Naive B cell (primary cell): ENCODE results near the gene MALL. TPM values are rescaled to one million over a fixed set of nuclear protein-coding genes. Genes with fewer than 3 reads are reported as not detected.
"Not testable (repeated sequence)": the region's sequence is repeated elsewhere in the genome, so short reads cannot be mapped to it uniquely, and the experiment has no call there.

Source experiments
- ATAC-seq, 2 donors: fragments of 150-1000 bp; cut with Tn5 transposase; 2 replicates each; pipeline ENCODE4 v1.10.0; 2021; ENCODE audit warnings: low read depth in 2 of 2, mild to moderate bottlenecking in 2 of 2, moderate library complexity in 2 of 2
- DNase-seq: peaks from one replicate; pipeline ENCODE4 v3.0.0; 2022
- H3K27ac Mint-ChIP-seq, 6 donors: one replicate each; pipeline ENCODE4 v1.8.0; 2020 to 2022; ENCODE audit warnings: mild to moderate bottlenecking in 6 of 6, mixed read lengths in 6 of 6, moderate library complexity in 5 of 6, inconsistent platforms in 2 of 6
- H3K27me3 Mint-ChIP-seq, 3 donors: one replicate each; pipeline ENCODE4 v1.8.0; 2021 to 2022; ENCODE audit warnings: mixed read lengths in 3 of 3, mild to moderate bottlenecking in 1 of 3
- H3K36me3 Mint-ChIP-seq, 2 donors: one replicate each; pipeline ENCODE4 v1.8.0; 2020 to 2022; ENCODE audit warnings: mixed read lengths in 2 of 2, inconsistent platforms in 1 of 2, mild to moderate bottlenecking in 1 of 2
- H3K4me1 Mint-ChIP-seq, 3 donors: one replicate each; pipeline ENCODE4 v1.8.0; 2020 to 2022; ENCODE audit warnings: mixed read lengths in 3 of 3, inconsistent platforms in 1 of 3, mild to moderate bottlenecking in 1 of 3, moderate library complexity in 1 of 3
- H3K4me3 Mint-ChIP-seq, 8 donors: one replicate each; pipeline ENCODE4 v1.8.0; 2020 to 2022; ENCODE audit warnings: mild to moderate bottlenecking in 8 of 8, mixed read lengths in 8 of 8, moderate library complexity in 8 of 8, inconsistent platforms in 2 of 8
- H3K9me3 Mint-ChIP-seq, 7 donors: one replicate each; pipeline ENCODE4 v1.8.0; 2020 to 2022; ENCODE audit warnings: mixed read lengths in 7 of 7, mild to moderate bottlenecking in 5 of 7, inconsistent platforms in 2 of 7, moderate library complexity in 1 of 7
- polyA plus RNA-seq, 6 donors: library from polyadenylated mRNA; unstranded; fragments of 300-500 nt; fragmentation: Illumina TruSeq; gene quantifications; one replicate each; pipeline ENCODE4 v1.2.3, GENCODE V29; 2021; ENCODE audit warnings: low read depth in 6 of 6

The MALL gene
- polyA plus RNA-seq, 6 donors from 2014 or later, result not detected

DNA sequence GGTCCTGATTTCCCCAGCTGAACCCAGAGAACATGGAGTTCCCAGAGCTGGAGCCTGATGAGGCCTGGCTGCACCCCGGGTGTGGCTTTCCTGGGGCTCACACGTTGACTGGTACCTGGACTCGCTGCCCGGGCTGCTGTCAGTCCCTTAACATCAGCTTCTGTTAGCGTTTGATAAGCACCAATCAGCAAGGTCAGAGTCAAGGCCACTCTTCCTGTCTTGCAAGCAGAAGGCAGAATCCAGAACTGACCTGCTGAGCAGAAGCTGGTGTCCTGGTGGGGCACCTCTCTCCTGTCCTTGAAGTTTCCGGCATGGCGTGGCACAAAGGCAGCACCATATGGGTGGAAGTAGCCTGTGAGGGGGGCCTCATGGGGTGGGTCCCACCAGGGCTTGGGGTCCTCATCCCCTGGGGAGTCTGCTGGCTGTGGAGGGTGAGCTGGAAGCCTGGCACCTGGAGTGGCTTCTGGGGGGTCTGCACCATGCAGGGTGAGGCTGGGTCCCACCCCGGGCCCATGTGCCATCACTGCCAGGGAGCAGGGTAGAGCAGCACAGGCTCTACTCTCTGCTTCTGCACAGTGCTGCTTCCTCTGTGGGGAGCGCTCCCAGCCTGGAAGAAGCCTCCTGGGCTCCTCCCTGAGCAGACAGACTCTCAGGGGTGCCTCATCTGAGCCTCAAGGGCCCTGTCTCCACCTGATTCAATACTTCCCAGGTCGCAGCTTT, 73.5 kb downstream of the MALL start:
- H3K27me3 Mint-ChIP-seq, DNase-seq, H3K9me3 Mint-ChIP-seq, H3K4me3 Mint-ChIP-seq, H3K27ac Mint-ChIP-seq, H3K4me1 Mint-ChIP-seq, H3K36me3 Mint-ChIP-seq, ATAC-seq: not testable (repeated sequence)

DNA sequence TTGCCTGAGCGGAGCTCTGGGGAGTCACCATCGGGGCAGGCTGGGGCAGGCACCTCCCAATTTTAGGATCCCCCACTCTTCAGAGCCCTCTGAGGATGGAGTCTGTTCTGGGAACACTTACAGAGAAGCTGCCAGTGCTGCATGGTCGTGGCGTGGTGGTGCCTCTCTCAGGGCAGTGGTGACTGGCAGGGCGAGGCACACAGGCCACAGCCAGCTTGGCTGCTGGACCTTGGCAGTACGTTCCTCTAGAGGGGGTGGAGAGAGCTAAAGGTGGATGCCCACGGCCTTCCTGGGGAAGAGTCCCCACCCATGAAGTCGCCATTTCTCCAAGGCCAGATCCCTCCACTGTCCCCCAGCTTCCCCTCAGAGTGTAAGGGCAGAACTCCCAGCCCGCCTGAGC, 78.3 kb downstream of the MALL start:
- H3K9me3 Mint-ChIP-seq, H3K27me3 Mint-ChIP-seq, H3K4me1 Mint-ChIP-seq, H3K27ac Mint-ChIP-seq, DNase-seq, H3K36me3 Mint-ChIP-seq, H3K4me3 Mint-ChIP-seq, ATAC-seq: not testable (repeated sequence)

DNA sequence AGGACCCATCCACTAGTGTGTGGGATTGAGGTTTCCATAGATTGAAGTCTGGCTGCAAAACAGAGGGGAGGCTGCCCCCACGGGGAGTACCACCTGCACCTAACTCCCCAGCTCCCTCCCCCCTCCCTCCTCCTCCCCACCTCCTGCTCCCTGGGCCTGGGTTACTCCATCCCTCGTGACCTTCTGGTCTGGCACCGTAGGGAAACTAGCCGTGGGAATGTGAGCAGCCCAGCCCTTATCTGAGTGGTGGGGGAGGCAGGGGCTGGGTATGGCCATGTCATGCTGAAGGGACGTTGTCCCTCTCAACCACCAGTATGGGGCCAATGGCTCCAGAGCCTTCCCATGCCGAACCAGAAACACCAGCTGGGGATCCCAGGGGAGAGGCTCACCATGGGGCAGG, 80.2 kb downstream of the MALL start:
- ATAC-seq, result not testable (repeated sequence)

DNA sequence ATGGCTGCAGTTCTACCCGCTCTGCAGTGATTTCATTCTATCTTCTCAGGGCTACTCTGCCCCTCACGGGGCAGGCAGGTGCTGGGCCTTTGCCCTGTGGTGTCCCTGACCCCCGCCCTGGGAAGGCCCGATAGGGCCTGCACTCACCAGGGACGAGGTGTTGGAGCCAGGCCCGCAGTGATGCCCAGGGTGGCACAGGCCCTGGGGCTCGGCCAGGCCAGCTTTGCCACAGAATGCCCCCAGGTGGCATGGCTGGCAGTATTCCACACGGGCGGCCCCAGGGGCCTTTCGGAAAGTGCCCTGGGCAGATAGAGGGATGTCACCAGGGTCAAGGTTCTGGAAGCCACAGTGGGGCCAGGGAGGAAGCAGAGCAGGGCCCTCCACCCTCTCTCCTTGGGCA, 80.7 kb downstream of the MALL start:
- not testable (repeated sequence) for H3K4me1 Mint-ChIP-seq, H3K27ac Mint-ChIP-seq, H3K27me3 Mint-ChIP-seq, ATAC-seq, DNase-seq, H3K4me3 Mint-ChIP-seq, H3K9me3 Mint-ChIP-seq, H3K36me3 Mint-ChIP-seq

More for the DNA sequence above, 80.2 kb downstream of the MALL start:
- H3K4me3 Mint-ChIP-seq, DNase-seq, H3K27ac Mint-ChIP-seq, H3K9me3 Mint-ChIP-seq, H3K4me1 Mint-ChIP-seq, H3K27me3 Mint-ChIP-seq, H3K36me3 Mint-ChIP-seq: not testable (repeated sequence)

Other genes starting within 250 kb of the MALL start
- 1 to 10 TPM in 1 of 6 donors, under 1 TPM in 3, not detected in 2; 0.27 to 1.3 (median 0.73) TPM for gene LIMS3, start 217.1 kb downstream of the MALL start, polyA plus RNA-seq
- 1 to 10 TPM in 4 of 6 donors, under 1 TPM in 1, not detected in 1; 0.59 to 2.1 (median 1.2) TPM for gene NPHP1, start 89.2 kb upstream of the MALL start, polyA plus RNA-seq
- 100 to 1,000 TPM in 1 of 6 donors, 10 to 100 TPM in 5; 24.7 to 105 (median 57.9) TPM for gene MTLN, start 96.7 kb upstream of the MALL start, polyA plus RNA-seq